GM19193 (cell line): Measurements from ENCODE around the gene HEATR5A.

ENCODE experiments used
- POLR2A ChIP-seq: IDR thresholded peaks from 4 replicates; pipeline ENCODE4 v1.6.1; 2011; ENCODE audit not compliant: insufficient read depth, insufficient read length; ENCODE audit errors: extremely low read depth

HEATR5A gene

GRCh38 chr14:31256534-31257243 is 163.7 kb downstream of the HEATR5A start:
- no peak for TF ChIP-seq POLR2A

DNA sequence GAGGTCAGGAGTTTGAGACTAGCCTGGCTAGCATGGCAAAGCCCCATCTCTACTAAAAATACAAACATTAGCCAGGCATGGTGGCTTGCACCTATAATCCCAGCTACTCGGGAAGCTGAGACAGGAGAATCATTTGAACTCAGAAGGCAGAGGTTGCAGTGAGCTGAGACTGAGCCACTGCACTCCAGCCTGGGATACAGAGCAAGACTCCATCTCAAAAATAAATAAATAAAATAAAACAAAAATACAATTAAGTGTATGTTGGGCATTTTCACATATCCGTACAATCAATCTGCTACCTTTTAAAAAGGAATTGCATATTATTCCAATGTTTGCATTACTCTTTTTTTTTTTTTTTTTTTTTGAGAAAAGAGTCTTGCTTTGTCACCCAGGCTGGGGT is 165.1 kb downstream of the HEATR5A start:
- TF ChIP-seq POLR2A: no peak

DNA sequence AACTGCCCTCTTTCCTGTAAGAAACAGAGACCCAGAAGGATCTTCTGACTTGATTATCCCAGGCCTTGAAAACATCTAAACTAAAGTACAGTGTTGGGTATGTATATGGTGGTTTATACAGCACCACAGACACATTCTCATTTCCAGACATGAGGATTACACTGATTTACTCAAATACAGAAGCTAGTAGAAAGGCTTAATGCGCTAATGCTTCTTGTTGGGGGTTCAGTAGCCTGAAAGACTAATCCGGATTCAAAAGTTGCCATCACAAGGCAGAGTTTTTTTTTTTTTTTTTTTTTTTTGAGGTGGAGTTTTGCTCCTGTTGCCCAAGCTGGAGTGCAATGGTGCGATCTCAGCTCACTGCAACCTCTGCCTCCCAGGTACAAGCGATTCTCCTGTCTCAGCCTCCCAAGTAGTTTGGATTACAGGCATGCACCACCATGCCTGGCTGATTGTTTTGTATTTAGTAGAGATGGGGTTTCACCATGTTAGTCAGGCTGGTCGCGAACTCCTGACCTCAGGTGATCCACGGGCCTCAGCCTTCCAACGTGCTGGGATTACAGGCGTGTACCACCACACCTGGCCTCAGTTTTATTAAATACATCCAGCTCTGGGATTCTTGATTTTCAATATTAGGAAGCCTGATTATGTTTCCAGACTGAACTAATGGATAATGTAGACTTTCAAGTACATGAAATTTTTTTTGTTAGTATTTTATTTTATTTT is 166.4 kb downstream of the HEATR5A start:
- no peak for TF ChIP-seq POLR2A

DNA sequence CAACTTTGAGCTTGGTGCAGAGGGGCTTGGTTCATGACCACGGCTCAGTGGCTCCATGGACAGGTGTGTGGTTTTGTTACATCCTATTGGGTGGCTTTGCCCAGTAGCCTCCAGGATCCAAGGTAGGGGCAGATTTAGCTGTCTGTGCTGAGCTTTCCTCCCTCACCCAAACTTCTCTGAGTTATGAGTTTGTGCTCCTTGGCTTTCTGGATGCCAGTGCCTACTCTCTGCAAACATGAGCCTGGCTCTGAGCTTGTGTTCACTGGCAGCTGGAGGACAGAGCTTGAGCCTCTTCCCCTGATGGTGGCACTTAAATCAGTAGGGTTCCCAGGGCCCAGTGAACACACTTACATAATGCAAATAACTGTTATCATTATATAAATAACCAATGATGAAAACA is 167.5 kb downstream of the HEATR5A start:
- TF ChIP-seq POLR2A: no peak

DNA sequence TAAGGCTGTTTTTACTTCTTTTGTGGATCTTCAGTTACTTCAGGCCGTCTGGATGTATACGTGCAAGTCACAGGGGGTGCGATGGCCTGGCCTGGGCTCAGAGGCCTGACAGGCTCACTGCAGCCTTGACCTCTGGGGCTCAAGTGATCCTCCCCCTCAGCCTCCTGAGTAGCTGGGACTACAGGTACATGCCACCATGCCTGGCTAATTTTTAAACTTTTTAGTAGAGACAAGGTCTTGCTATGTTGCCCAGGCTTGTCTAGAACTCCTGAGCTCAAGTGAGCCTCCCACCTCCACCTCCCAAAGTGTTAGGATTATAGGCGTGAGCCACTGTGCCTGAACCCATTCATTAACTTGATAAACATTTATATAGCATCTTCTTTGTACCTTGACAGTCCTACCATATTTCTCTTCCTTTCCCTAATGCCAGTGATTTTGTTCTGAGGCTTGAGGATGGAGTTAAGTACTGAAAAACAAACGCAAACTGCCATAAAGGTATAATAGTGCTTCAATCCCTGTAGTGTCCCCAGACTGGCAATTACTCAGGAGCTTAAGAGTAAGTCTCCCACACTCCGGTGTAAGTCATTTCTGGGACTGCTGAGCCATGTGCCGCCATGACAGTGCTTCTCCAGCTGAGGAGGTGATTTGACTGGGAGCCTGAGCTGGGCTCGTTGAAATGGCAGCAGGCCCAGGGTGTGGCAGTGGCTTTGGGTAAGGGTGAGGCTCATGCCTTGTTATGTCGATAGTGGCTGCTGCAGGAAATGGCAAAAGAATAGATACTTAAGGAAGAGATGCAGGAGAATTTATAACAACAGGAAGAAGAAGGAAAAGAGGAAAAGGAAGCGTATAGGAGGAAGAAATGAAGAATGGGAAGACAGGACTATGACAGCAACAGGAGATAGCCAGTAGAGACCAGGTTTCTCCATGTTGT is 169.1 kb downstream of the HEATR5A start:
- no peak for TF ChIP-seq POLR2A

- TF ChIP-seq POLR2A: no peak
Observed at GRCh38 chr14:31244626-31245025, 175.7 kb downstream of the HEATR5A start.

GRCh38 chr14:31243860-31244259 is 176.5 kb downstream of the HEATR5A start:
- TF ChIP-seq POLR2A: no peak
